PFSK-1 (cell line): ENCODE measurements around the gene EIF3M.

Source experiments
- REST ChIP-seq, 2 experiments: IDR thresholded peaks; 2 replicates each; pipeline versions ENCODE4 v1.6.1 to v1.8.0; 2011 to 2012; ENCODE audit warnings: low read depth in 2 of 2, low read length in 2 of 2, control low read depth in 1 of 2, inconsistent platforms in 1 of 2, mild to moderate bottlenecking in 1 of 2, moderate library complexity in 1 of 2; ENCODE audit not compliant: insufficient read depth in 1 of 2
- TAF1 ChIP-seq: IDR thresholded peaks from 2 replicates; pipeline ENCODE4 v1.6.1; 2012; ENCODE audit warnings: low read length, control low read depth, borderline replicate concordance; ENCODE audit not compliant: insufficient read depth

- TF ChIP-seq TAF1 (no peak), REST (IDR thresholded peaks at IDR 0.05; ENCODE audit: insufficient read depth in 1 of 2, low read depth in 2 of 2, low read length in 2 of 2) (no peak)
Observed at GRCh38 chr11:32606220-32606619, 22.6 kb downstream of the EIF3M start.
